Measurements from ENCODE around the gene SNED1.

The SNED1 gene

GRCh38 chr2:241107031-241107783 is 108.8 kb downstream of the SNED1 start:
- no peak overlapping the region for H3K27ac ChIP-seq (ENCODE audit: low read depth, low read length)
- no peaks in the 10 kb centered on the region for H3K9me3 ChIP-seq (ENCODE audit: control insufficient read depth, insufficient read depth, low read length)
- 0 out of 2 replicates have a peak, but pooled peaks cover 7% of the 10 kb centered on the region for H3K4me1 ChIP-seq (ENCODE audit: control insufficient read depth, insufficient read depth, low read length)
- H3K4me3 ChIP-seq (ENCODE audit: low read depth, low read length) = no peak overlapping the region
- peaks cover 29% of the 10 kb centered on the region for H3K36me3 ChIP-seq (ENCODE audit: control insufficient read depth, insufficient read depth, low read length)
- no peaks in the 10 kb centered on the region for H3K27me3 ChIP-seq (ENCODE audit: control insufficient read depth, insufficient read depth, low read length)
- no peak overlapping the region for H3K9ac ChIP-seq (ENCODE audit: low read depth, low read length)

- Histone ChIP-seq H3K4me3 (ENCODE audit: low read depth, low read length) (no peak overlapping the region), H3K27ac (ENCODE audit: low read depth, low read length) (no peak overlapping the region), H3K36me3 (ENCODE audit: control insufficient read depth, insufficient read depth, low read length) (peaks cover 36% of the 10 kb centered on the region), H3K9me3 (ENCODE audit: control insufficient read depth, insufficient read depth, low read length) (no peaks in the 10 kb centered on the region), H3K9ac (ENCODE audit: low read depth, low read length) (no peak overlapping the region), H3K4me1 (ENCODE audit: control insufficient read depth, insufficient read depth, low read length) (0 out of 2 replicates have a peak, but pooled peaks cover under 1% of the 10 kb centered on the region), H3K27me3 (ENCODE audit: control insufficient read depth, insufficient read depth, low read length) (no peaks in the 10 kb centered on the region)
Measured at GRCh38 chr2:241108271-241109209, 110.1 kb downstream of the SNED1 start.

GRCh38 chr2:241109210-241110088 is 111.0 kb downstream of the SNED1 start:
- Histone ChIP-seq H3K36me3 (ENCODE audit: control insufficient read depth, insufficient read depth, low read length) (peaks cover 45% of the 10 kb centered on the region), H3K9me3 (ENCODE audit: control insufficient read depth, insufficient read depth, low read length) (no peaks in the 10 kb centered on the region), H3K9ac (ENCODE audit: low read depth, low read length) (no peak overlapping the region), H3K27ac (ENCODE audit: low read depth, low read length) (no peak overlapping the region), H3K4me3 (ENCODE audit: low read depth, low read length) (no peak overlapping the region), H3K27me3 (ENCODE audit: control insufficient read depth, insufficient read depth, low read length) (no peaks in the 10 kb centered on the region), H3K4me1 (ENCODE audit: control insufficient read depth, insufficient read depth, low read length) (no peaks in the 10 kb centered on the region)

- Histone ChIP-seq H3K27me3 (ENCODE audit: control insufficient read depth, insufficient read depth, low read length) (no peaks in the 10 kb centered on the region), H3K27ac (ENCODE audit: low read depth, low read length) (no peak overlapping the region), H3K9ac (ENCODE audit: low read depth, low read length) (no peak overlapping the region), H3K9me3 (ENCODE audit: control insufficient read depth, insufficient read depth, low read length) (no peaks in the 10 kb centered on the region), H3K4me3 (ENCODE audit: low read depth, low read length) (no peak overlapping the region), H3K36me3 (ENCODE audit: control insufficient read depth, insufficient read depth, low read length) (peaks cover 52% of the 10 kb centered on the region), H3K4me1 (ENCODE audit: control insufficient read depth, insufficient read depth, low read length) (no peaks in the 10 kb centered on the region)
Measured at GRCh38 chr2:241110089-241110606, 111.7 kb downstream of the SNED1 start.

GRCh38 chr2:241110607-241111439 is 112.4 kb downstream of the SNED1 start:
- Histone ChIP-seq H3K4me1 (ENCODE audit: control insufficient read depth, insufficient read depth, low read length) (no peaks in the 10 kb centered on the region), H3K4me3 (ENCODE audit: low read depth, low read length) (no peak overlapping the region), H3K27ac (ENCODE audit: low read depth, low read length) (no peak overlapping the region), H3K27me3 (ENCODE audit: control insufficient read depth, insufficient read depth, low read length) (no peaks in the 10 kb centered on the region), H3K36me3 (ENCODE audit: control insufficient read depth, insufficient read depth, low read length) (peaks cover 56% of the 10 kb centered on the region), H3K9me3 (ENCODE audit: control insufficient read depth, insufficient read depth, low read length) (no peaks in the 10 kb centered on the region), H3K9ac (ENCODE audit: low read depth, low read length) (no peak overlapping the region)

GRCh38 chr2:241111440-241111805 is 113.0 kb downstream of the SNED1 start:
- no peak overlapping the region for H3K9ac ChIP-seq (ENCODE audit: low read depth, low read length)
- H3K27ac ChIP-seq (ENCODE audit: low read depth, low read length) = no peak overlapping the region
- H3K36me3 ChIP-seq (ENCODE audit: control insufficient read depth, insufficient read depth, low read length) = peaks cover 57% of the 10 kb centered on the region

GRCh38 chr2:241112046-241112445 is 113.6 kb downstream of the SNED1 start:
- no peak overlapping the region for H3K4me3 ChIP-seq (ENCODE audit: low read depth, low read length)
- H3K4me1 ChIP-seq (ENCODE audit: control insufficient read depth, insufficient read depth, low read length) = no peaks in the 10 kb centered on the region
- H3K36me3 ChIP-seq (ENCODE audit: control insufficient read depth, insufficient read depth, low read length) = peaks cover 55% of the 10 kb centered on the region
- no peak overlapping the region for H3K9ac ChIP-seq (ENCODE audit: low read depth, low read length)
- H3K9me3 ChIP-seq (ENCODE audit: control insufficient read depth, insufficient read depth, low read length) = no peaks in the 10 kb centered on the region
- H3K27me3 ChIP-seq (ENCODE audit: control insufficient read depth, insufficient read depth, low read length) = no peaks in the 10 kb centered on the region
- no peak overlapping the region for H3K27ac ChIP-seq (ENCODE audit: low read depth, low read length)

More at GRCh38 chr2:241111440-241111805, 113.0 kb downstream of the SNED1 start:
- no peaks in the 10 kb centered on the region for H3K4me1 ChIP-seq (ENCODE audit: control insufficient read depth, insufficient read depth, low read length)
- no peaks in the 10 kb centered on the region for H3K9me3 ChIP-seq (ENCODE audit: control insufficient read depth, insufficient read depth, low read length)
- no peak overlapping the region for H3K4me3 ChIP-seq (ENCODE audit: low read depth, low read length)
- no peaks in the 10 kb centered on the region for H3K27me3 ChIP-seq (ENCODE audit: control insufficient read depth, insufficient read depth, low read length)

GRCh38 chr2:241112592-241112991 is 114.2 kb downstream of the SNED1 start:
- no peak overlapping the region for H3K27ac ChIP-seq (ENCODE audit: low read depth, low read length)
- peaks cover 51% of the 10 kb centered on the region for H3K36me3 ChIP-seq (ENCODE audit: control insufficient read depth, insufficient read depth, low read length)
- H3K9me3 ChIP-seq (ENCODE audit: control insufficient read depth, insufficient read depth, low read length) = no peaks in the 10 kb centered on the region
- H3K9ac ChIP-seq (ENCODE audit: low read depth, low read length) = no peak overlapping the region
- H3K4me1 ChIP-seq (ENCODE audit: control insufficient read depth, insufficient read depth, low read length) = no peaks in the 10 kb centered on the region
- no peak overlapping the region for H3K4me3 ChIP-seq (ENCODE audit: low read depth, low read length)
- no peaks in the 10 kb centered on the region for H3K27me3 ChIP-seq (ENCODE audit: control insufficient read depth, insufficient read depth, low read length)

- Histone ChIP-seq H3K9me3 (ENCODE audit: control insufficient read depth, insufficient read depth, low read length) (no peaks in the 10 kb centered on the region), H3K27me3 (ENCODE audit: control insufficient read depth, insufficient read depth, low read length) (no peaks in the 10 kb centered on the region), H3K9ac (ENCODE audit: low read depth, low read length) (no peak overlapping the region), H3K4me1 (ENCODE audit: control insufficient read depth, insufficient read depth, low read length) (no peaks in the 10 kb centered on the region), H3K27ac (ENCODE audit: low read depth, low read length) (no peak overlapping the region), H3K4me3 (ENCODE audit: low read depth, low read length) (no peak overlapping the region), H3K36me3 (ENCODE audit: control insufficient read depth, insufficient read depth, low read length) (peaks cover 47% of the 10 kb centered on the region)
Measured at GRCh38 chr2:241114836-241115235, 116.4 kb downstream of the SNED1 start.

GRCh38 chr2:241115361-241115760 is 116.9 kb downstream of the SNED1 start:
- no peaks in the 10 kb centered on the region for H3K4me1 ChIP-seq (ENCODE audit: control insufficient read depth, insufficient read depth, low read length)
- H3K9me3 ChIP-seq (ENCODE audit: control insufficient read depth, insufficient read depth, low read length) = no peaks in the 10 kb centered on the region
- no peaks in the 10 kb centered on the region for H3K27me3 ChIP-seq (ENCODE audit: control insufficient read depth, insufficient read depth, low read length)
- no peak overlapping the region for H3K9ac ChIP-seq (ENCODE audit: low read depth, low read length)
- H3K4me3 ChIP-seq (ENCODE audit: low read depth, low read length) = no peak overlapping the region
- peaks cover 44% of the 10 kb centered on the region for H3K36me3 ChIP-seq (ENCODE audit: control insufficient read depth, insufficient read depth, low read length)
- H3K27ac ChIP-seq (ENCODE audit: low read depth, low read length) = no peak overlapping the region
